HG03045 (cell line): Measurements from ENCODE around the gene ZNF32.
"Not testable (repeated sequence)": the region's sequence is repeated elsewhere in the genome, so short reads cannot be mapped to it uniquely, and the experiment has no call there.

ENCODE experiments used
- ATAC-seq: cut with Tn5 transposase; IDR thresholded peaks from one replicate; pipeline ENCODE4 v1.9.1; 2021; ENCODE audit warnings: mild to moderate bottlenecking, moderate library complexity; ENCODE audit not compliant: unreplicated experiment

The ZNF32 gene

DNA sequence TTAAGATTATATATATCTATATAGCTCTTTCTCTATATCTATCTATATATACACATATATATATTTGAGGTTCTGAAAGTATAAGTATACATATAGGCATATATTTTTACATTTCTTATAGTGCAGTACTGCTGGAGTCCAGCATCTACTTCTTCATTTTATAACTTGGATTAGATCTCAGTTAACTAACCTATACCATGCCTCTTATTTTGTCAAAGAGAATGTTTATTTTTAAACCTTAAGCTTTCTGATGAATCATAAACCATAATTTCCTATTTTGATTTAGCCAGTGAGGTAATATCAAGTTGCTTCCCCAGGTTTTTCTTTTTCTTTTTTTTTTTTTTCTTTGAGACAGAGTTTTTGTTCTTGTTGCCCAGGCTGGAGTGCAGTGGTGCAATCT is 8.1 kb downstream of the ZNF32 start:
- no peak for ATAC-seq

DNA sequence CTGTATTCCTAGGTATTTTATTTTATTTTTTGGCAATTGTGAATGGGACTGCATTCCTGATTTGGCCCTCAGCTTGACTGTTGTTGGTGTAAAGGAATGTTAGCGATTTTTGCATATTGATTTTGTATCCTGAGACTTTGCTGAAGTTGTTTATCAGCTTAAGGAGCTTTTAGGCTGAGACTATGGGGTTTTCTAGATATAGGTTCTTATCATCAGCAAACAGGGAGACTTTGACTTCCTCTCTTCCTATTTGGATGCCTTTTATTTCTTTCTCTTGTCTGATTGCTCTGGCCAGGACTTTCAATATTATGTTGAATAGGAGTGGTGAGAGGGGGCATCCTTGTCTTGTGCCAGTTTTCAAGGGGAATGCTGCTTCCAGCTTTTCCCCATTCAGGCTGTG is 12.9 kb downstream of the ZNF32 start:
- ATAC-seq: not testable (repeated sequence)

DNA sequence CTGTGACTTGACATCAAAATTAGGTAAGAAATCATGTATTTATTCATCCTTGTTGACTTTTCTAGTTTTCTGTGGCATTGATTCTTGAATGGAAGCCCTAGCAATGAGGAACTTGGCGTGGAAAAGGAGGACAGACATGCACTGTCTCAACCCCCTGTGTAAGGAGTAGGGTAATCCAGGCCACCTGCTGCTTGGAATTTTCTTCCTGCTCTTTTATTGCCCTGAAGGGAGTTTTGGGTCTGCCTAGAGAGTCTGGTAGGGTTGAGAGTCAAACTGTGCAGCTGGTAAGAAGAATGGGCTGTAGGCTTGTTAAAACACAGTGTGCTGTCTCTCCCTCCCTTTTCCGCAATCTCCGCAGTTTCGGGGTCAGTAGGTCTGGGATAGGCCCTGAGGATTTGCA is 19.7 kb downstream of the ZNF32 start:
- ATAC-seq: no peak

DNA sequence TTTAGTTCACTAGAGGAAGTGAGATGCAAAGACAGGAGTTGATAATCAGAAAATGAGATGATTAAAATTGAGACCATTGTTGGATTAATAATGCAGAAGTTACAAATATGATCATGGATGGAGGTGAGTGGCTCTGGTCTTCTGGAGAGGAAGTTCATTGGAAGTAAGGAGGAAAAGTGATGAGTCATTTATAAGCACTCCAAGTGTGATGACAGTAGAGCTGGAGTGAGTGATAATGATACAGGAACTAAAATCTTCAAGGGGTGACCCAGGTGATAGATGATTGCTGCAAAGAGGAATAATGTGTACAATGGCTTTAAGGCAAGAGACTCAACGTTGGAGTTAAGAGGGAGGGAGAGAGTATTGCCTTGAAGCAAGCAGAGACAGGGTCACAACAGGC is 20.7 kb downstream of the ZNF32 start:
- no peak for ATAC-seq

DNA sequence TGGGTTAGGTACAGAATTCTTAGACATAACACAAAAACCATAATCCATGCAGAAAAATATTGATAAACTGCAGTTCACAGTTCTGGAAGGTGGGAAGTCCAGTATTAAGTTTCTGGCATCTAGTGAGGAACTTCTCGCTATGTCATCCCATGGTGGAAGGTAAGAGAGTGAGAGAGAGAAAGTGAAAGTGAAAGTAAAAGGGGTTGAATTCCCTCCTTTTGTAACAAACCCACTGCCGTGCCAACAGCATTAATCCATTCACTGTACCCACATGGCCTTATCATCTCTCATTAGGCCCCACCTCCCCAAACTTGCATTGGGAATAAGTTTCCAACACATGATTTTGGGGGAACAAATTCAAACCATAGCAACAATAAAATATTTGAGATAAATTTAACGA is 25.3 kb downstream of the ZNF32 start:
- ATAC-seq: no peak

DNA sequence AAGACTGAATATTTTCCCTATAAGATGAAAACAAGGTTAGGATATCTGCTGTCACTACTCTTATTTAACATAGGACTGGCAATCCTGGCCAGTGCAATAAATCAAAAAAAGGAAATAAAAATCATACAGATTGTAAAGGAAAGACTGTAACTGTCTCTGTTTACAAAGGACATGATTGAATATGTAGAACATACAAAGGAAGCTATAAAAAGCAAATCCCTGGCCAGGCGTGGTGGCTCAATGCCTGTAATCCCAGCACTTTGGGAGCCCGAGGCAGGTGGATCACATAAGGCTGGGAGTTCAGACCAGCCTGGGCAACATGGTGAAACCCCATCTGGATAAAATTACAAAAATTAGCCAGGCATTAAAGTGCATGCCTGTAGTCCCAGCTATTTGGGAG is 26.6 kb downstream of the ZNF32 start:
- no peak for ATAC-seq

DNA sequence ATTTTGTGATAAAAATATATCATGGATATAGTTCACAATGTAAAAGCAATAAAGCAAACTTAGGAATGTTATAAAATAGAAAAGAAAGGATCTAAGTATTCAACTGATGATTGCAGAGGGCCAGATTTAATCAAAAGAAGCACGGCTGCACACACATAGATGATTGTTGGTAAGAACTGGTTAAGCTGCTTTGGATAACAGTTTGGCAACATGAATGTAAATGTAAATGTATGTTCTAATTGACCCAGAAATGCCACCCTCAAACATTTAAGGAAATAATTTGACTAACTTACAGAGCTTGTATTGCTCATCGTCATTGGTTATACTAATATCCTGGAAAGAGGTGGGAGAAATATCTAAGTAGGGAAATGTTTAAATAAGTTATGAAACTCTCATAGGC is 29.3 kb downstream of the ZNF32 start:
- no peak for ATAC-seq

DNA sequence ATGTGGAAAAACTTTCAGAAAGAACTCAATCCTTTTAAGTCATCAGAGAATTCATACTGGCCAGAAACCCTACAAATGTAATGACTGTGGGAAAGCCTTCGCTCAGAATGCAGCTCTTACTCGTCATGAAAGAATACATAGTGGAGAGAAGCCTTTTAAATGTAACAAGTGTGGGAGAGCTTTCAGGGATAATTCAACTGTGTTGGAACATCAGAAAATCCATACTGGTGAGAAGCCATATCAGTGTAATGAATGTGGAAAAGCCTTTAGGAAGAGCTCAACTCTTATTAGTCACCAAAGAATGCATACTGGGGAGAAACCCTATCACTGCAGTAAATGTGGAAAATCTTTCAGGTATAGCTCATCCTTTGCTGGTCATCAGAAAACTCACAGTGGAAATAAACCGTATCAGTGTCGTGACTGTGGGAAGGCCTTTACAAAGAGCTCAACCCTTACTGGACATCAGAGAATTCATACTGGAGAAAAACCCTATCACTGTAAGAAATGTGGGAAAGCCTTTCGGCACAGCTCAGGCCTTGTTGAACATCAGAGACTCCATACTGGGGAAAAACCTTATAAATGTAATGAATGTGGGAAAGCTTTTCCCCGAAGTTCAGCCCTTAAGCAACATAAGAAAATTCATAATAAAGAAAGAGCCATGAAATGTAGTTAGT is 31.8 kb downstream of the ZNF32 start:
- no peak for ATAC-seq

DNA sequence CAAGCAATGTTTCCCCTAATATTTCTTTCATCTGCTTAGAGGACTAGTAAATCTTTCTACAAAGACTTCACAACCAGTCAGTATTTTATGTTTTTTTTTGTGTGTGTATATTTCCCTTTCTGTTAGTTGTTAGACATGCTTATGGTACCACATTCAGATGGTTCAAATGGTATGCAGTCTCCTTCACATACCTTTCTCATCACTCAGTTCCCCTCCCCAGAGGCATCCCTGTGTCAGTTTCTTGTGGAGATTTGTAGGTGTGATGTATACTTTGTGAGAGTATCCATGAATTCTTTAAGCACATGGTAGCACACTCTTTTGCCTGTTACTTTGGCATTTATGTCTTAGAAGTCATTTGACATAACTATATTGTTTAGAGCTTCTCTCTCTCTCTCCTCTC is 38.0 kb downstream of the ZNF32 start:
- no peak for ATAC-seq

DNA sequence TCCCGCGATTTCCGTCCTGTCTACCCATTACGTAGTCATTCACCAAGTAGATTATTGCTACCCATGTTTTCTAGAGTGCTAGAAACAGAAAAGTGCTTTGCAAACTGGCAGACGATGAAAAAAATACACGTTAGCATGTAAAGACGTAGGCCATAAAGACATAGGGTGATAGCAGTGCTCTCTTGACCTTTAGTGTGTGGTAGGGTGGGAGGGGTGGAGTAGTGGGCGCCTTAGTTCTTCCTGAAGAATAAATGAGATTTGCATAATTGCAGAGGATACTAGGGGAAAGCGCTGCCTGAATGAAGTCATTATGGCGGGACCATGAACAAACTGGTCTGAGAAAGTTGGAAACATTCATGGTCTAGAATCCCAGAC is 41.5 kb downstream of the ZNF32 start:
- no peak for ATAC-seq

DNA sequence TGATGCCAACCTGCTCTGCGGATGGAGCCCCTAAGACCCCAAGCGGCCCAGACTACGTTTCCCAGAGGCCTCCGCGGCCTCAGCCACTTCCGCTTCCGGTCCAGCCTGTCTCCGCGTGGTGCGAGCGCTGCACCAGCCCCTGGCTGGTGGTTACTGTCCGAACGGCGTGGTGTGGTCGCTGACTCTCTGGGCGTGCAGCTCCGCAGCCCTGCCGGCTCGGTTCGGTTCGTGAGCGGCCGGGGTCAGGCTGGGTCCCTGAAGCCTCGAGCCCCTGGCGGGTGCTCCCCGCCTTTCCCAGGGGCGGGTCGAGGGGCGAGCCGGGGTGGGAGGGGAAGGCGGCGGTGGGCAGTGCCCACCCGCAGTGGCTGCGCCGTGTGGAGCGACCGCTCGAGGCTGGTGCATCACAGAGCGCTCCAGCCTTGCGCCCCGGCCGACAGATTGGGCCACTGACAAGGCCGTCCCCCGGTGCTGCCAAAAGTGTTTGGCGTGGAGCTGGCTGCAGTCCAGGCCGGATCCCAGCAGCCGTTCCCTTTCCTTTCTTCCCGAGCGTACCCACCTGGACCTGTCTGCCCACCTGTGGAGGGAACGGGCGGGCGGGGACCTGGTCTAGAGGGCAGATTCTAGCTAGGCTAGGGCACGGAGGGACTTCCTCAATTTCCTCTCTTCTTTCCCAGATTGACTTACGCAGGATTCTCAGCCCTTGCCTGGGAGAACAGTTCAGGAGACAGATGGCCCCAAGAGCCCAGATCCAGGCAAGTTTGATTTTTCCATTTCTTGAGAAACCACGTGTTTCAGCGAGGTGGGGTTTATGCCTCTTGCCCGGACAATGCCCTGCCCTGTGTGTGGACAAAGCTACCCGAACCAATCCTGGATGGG is 42.1 kb downstream of the ZNF32 start, which contains the start of gene ZNF485:
Gene ZNF485 (plus strand): TSS at position 116 of the 876 bp plus-strand sequence. CDS start 613 bp downstream, at position 729.
- ATAC-seq: peak; percentile 99

DNA sequence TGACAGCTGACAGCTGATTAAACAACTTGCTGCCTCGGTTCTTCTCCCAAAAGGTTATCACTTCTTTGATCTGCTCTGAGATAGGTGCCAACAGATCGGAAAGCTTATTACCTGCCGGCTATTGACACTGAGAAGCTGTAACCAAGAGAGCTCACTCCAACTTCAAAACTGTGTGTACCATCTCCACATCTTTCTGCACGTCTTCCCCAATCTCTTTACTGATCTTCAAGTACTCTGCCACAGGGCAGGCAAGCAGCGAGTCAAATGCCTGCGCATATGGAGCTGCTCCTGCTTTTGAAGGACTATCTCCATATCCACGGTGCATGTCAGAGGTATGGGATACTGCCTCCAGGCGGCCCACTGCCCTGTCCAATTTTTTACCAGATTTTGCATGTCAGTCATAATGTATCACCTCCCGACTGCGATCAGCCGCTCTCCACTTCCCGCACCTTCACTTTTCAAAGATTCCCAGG is 42.8 kb downstream of the ZNF32 start:
- ATAC-seq: peak; percentile 22

DNA sequence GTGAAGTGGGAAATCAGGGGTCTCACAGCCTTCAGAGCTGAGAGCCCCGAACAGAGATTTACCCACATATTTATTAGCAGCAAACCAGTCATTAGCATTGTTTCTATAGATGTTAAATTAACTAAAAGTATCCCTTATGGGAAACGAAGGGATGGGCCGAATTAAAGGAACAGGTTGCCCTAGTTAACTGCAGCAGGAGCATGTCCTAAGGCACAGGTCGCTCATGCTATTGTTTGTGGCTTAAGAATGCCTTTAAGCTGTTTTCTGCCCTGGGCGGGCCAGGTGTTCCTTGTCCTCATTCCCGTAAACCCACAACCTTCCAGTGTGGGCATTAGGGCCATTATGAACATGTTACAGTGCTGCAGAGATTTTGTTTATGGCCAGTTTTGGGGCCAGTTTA is 47.1 kb downstream of the ZNF32 start:
- ATAC-seq: not testable (repeated sequence)

DNA sequence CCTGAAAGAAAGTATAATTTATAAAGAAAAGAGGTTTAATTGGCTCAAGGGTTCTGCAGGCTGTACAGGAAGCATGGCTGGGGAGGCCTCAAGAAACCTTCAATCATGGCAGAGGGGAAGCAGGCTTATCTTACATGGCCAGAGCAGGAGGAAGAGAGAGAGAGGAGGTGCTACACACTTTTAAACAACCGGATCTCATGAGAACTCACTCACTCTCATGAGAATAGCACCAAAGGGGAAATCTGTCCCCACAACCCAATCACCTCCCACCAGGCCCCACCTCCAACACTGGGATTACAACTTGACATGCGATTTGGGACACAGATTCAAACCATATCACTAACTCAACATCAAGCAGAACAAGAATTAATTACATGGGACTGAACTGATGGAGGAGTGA is 49.3 kb downstream of the ZNF32 start:
- ATAC-seq: no peak

DNA sequence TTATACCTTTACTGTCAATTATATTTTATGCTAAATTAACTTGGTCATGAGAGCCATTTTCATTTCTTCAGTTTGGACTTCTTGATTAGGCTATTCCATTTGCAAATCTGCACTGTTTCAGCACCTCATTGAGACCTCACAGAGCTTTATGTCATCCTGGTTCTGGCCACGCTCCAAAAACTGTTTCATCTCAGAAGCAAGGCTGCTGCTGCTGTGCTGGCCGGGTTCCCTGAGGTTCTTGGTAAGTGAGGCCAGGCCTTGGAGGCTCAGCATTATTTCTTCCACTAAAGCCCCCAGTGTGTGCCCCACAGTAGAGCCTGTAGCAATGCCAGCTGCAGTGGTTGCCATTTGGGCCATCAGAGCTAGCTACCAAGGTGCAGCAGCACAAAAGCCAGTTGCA is 50.2 kb downstream of the ZNF32 start:
- no peak for ATAC-seq

DNA sequence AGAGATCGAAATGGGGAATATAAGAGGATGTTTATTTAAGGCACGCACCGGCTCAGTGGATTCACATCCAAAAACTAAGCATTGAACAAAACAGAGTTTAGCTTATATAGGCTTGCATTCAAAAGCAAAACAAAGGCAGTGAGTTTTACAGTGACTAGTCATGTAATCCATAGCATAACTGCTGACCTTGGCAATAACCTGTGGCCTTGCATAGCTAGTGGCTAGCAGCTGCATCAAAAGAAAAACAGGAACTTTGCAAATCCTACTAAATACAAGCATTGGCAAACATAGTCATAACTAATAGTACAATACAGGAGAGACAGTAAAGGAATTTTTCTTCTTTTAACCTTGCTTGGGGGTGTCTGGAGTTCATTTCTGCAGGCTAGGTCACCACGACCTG is 52.1 kb downstream of the ZNF32 start:
- ATAC-seq: no peak

DNA sequence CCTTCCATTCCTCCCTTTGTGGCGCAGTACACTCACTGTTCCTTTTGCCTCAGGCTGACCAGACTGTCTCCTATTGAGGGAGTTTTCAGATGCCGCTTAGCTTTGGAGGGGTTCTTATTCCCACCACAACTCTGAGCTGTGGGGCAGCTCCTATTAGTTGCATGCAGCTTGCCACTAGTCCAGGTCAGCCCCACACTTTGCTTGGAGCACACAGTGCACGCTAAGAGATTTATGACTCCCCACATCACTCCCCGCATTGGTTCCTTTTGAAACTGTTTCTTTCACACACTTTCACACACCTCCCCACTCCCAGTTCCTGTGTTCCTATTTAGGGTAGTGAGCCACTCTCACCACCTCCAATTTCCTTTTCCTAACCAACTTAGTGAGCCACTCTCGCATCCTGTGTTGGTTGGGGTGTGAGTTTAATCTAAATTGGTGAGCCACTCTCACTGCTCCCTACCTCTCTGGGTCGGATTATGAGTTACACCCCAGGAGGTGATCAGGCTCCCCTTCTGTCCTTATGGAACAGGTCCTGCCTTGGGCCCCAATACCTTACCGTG is 52.9 kb downstream of the ZNF32 start:
- peak; percentile 43 for ATAC-seq

DNA sequence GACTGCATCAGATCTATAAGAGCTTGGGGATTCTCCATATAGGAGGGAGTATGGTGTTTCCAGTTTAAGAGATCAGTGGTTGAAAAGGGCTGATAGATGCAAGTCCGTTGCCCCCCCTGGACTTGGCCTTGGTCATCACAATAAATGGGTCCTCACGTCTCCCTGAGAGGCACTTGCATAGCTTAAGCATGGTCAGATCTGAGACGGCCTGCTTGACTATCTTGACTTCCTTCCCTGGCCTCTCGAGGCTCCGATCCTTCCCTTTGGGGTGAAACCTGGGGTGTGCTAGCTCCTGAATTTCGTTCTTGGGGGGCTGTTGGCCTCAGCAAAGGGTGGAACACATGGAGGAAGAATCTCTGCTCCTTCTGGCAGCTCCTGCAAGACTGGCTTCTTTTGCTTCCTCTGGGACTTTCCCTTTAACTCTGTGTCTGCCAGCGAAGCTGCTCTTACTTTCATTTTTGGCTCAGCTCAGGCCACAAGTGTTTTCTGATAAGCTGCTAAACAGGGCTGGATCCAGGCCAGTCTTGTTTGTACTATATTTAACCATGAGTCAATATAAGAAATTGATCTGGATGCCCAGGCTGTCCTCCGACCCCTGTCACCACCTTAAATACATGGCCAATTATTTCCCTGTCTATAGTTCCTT is 53.6 kb downstream of the ZNF32 start:
- ATAC-seq: peak; percentile 96
